MCF 10A (cell line): ENCODE results near the gene DUSP19. TPM values are rescaled to one million over a fixed set of nuclear protein-coding genes. Genes with fewer than 3 reads are reported as not detected.

Source experiments
- BruUV-seq: library from RNA; stranded (reverse); fragments of 400-500 nt; replicated peaks from 2 replicates; lab custom pipeline; 2021; lab: Mats Ljungman, UMichigan
- CTCF ChIA-PET: fragments of 300-600 bp; sonication (Branson Sonifier 250); formaldehyde crosslinking; extraction: SDS; loops from one replicate; lab custom pipeline; 2021; ENCODE audit warnings: antibody characterized with exemption, inconsistent platforms; lab: Yijun Ruan, JAX
- POLR2A ChIA-PET: fragments of 300-600, 350-650 bp; sonication (Branson Sonifier 250); formaldehyde crosslinking; extraction: SDS; loops from one replicate; lab custom pipeline; 2020; ENCODE audit warnings: antibody characterized with exemption, inconsistent platforms; lab: Yijun Ruan, JAX
- DNase-seq: peaks from one replicate; pipeline ENCODE4 v3.0.0-alpha.2; 2018; ENCODE audit not compliant: unreplicated experiment
- H3K27ac Mint-ChIP-seq: one replicate; pipeline ENCODE4 v1.8.0; 2022; ENCODE audit warnings: mild to moderate bottlenecking, low read depth, mixed read lengths; ENCODE audit not compliant: unreplicated experiment
- H3K27me3 Mint-ChIP-seq: one replicate; pipeline ENCODE4 v1.8.0; 2022; ENCODE audit warnings: mixed read lengths; ENCODE audit not compliant: insufficient read depth, unreplicated experiment
- H3K36me3 Mint-ChIP-seq: one replicate; pipeline ENCODE4 v1.8.0; 2022; ENCODE audit warnings: mild to moderate bottlenecking, moderate library complexity, mixed read lengths; ENCODE audit not compliant: insufficient read depth, unreplicated experiment
- H3K4me1 Mint-ChIP-seq: one replicate; pipeline ENCODE4 v1.8.0; 2022; ENCODE audit warnings: mixed read lengths; ENCODE audit not compliant: insufficient read depth, unreplicated experiment
- H3K4me3 Mint-ChIP-seq: one replicate; pipeline ENCODE4 v1.8.0; 2022; ENCODE audit warnings: mild to moderate bottlenecking, moderate library complexity, mixed read lengths; ENCODE audit not compliant: unreplicated experiment
- H3K9me3 Mint-ChIP-seq: one replicate; pipeline ENCODE4 v1.8.0; 2022; ENCODE audit warnings: mixed read lengths; ENCODE audit not compliant: unreplicated experiment
- CTCF ChIP-seq: fragments of 200-600 bp; IDR thresholded peaks from one replicate; pipeline ENCODE4 v1.8.0; 2022; ENCODE audit warnings: antibody characterized with exemption, mild to moderate bottlenecking; ENCODE audit not compliant: unreplicated experiment
- intact Hi-C: fragments of 100-400 bp; cut with micrococcal nuclease; formaldehyde crosslinking; loops from 2 replicates; pipeline ENCODE4 v1.14.1; 2022
- total RNA-seq: library from RNA; stranded (reverse); gene quantifications from 2 replicates; pipeline ENCODE4 v1.2.3, GENCODE V29; 2022

Gene DUSP19
- total RNA-seq, 1 experiment from 2014 or later: 0.84 TPM

- TF ChIP-seq CTCF: no peak
- Mint-ChIP-seq H3K9me3 (peaks cover 5% of the 10 kb centered on the region), H3K4me1 (no peaks in the 10 kb centered on the region), H3K27me3 (no peaks in the 10 kb centered on the region), H3K27ac (no peak overlapping the region), H3K36me3 (no peaks in the 10 kb centered on the region), H3K4me3 (no peak overlapping the region)
- CTCF ChIA-PET: no interaction called here
- no TSS peak for BruUV-seq
- intact Hi-C loops: no loop called here
- no peak for DNase-seq
- POLR2A ChIA-PET: no interaction called here
These were observed 29.1 kb upstream of the DUSP19 start for GRCh38 chr2:183049420-183049819.

- DNase-seq: no peak
- intact Hi-C loops: no loop called here
- no peak overlapping the region for H3K27ac Mint-ChIP-seq
- no peaks in the 10 kb centered on the region for H3K27me3 Mint-ChIP-seq
- BruUV-seq: no TSS peak
- H3K4me3 Mint-ChIP-seq: no peak overlapping the region
- TF ChIP-seq CTCF: no peak
- CTCF ChIA-PET: interaction anchor here (0.6 to 1.1 kb wide), 2 partner anchors 15 to 18 kb away, joined by 3 to 4 read pairs; no protein-coding TSS in a partner anchor
- H3K4me1 Mint-ChIP-seq: peaks cover 11% of the 10 kb centered on the region
- POLR2A ChIA-PET: interaction anchor here (0.7 to 3.9 kb wide), 4 partner anchors 9 to 67 kb away, joined by 3 to 35 read pairs (median 12); partner anchors contain the start of genes DUSP19 and NUP35
- H3K36me3 Mint-ChIP-seq: no peaks in the 10 kb centered on the region
- no peaks in the 10 kb centered on the region for H3K9me3 Mint-ChIP-seq
These were observed 21.1 kb upstream of the DUSP19 start for GRCh38 chr2:183057333-183057985.

GRCh38 chr2:183059561-183059960 lies 19.0 kb upstream of the DUSP19 start:
- no peaks in the 10 kb centered on the region for H3K36me3 Mint-ChIP-seq
- ChIA-PET CTCF (interaction anchor here (1.0 to 2.1 kb wide), 4 partner anchors 10 to 19 kb away, joined by 3 to 7 read pairs (median 4); partner anchors contain the start of gene DUSP19), POLR2A (interaction anchor here (0.6 to 3.9 kb wide), 9 partner anchors 16 to 124 kb away, joined by 3 to 35 read pairs (median 4); partner anchors contain the start of genes DUSP19 and NUP35)
- intact Hi-C loops: no loop called here
- peak; percentile 83 for DNase-seq
- no peak for TF ChIP-seq CTCF
- H3K4me1 Mint-ChIP-seq: peaks cover 11% of the 10 kb centered on the region
- H3K27me3 Mint-ChIP-seq: no peaks in the 10 kb centered on the region
- peak overlapping the region; percentile 13 for H3K4me3 Mint-ChIP-seq
- no TSS peak for BruUV-seq
- H3K27ac Mint-ChIP-seq: peak overlapping the region; percentile 83
- no peaks in the 10 kb centered on the region for H3K9me3 Mint-ChIP-seq

- peaks cover 11% of the 10 kb centered on the region for H3K4me1 Mint-ChIP-seq
- no peaks in the 10 kb centered on the region for H3K9me3 Mint-ChIP-seq
- no peak overlapping the region for H3K27ac Mint-ChIP-seq
- no peaks in the 10 kb centered on the region for H3K36me3 Mint-ChIP-seq
- BruUV-seq: no TSS peak
- no peak for TF ChIP-seq CTCF
- no peaks in the 10 kb centered on the region for H3K27me3 Mint-ChIP-seq
- H3K4me3 Mint-ChIP-seq: no peak overlapping the region
- CTCF ChIA-PET: interaction anchor here (1.3 kb wide), 1 partner anchor 10 kb away, joined by 3 read pairs; no protein-coding TSS in a partner anchor
- POLR2A ChIA-PET: interaction anchor here (3.3 to 3.9 kb wide), 2 partner anchors 19 to 63 kb away, joined by 21 to 35 read pairs; partner anchors contain the start of genes DUSP19 and NUP35
- DNase-seq: no peak
- intact Hi-C loops: no loop called here
These were observed 17.8 kb upstream of the DUSP19 start for GRCh38 chr2:183060571-183061231.
